ENCODE measurements around the gene PTGFR.

The PTGFR gene

GRCh38 chr1:78549891-78550290 lies 59.1 kb downstream of the PTGFR start:
- Histone ChIP-seq H3K36me3 (ENCODE audit: insufficient read depth, low read length) (no peaks in the 10 kb centered on the region), H3K4me2 (ENCODE audit: low read length) (no peak overlapping the region), H2AFZ (ENCODE audit: low read length) (no peak overlapping the region), H3K9ac (ENCODE audit: low read length) (no peak overlapping the region), H3F3A (ENCODE audit: insufficient read depth, low read length) (no peaks in the 10 kb centered on the region), H3K4me1 (ENCODE audit: insufficient read depth, low read length, severe bottlenecking) (no peaks in the 10 kb centered on the region), H3K9me3 (ENCODE audit: low read length) (no peaks in the 10 kb centered on the region), H3K9me2 (ENCODE audit: low read depth, low read length) (no peaks in the 10 kb centered on the region), H3K4me3 (ENCODE audit: low read depth, low read length, poor library complexity, severe bottlenecking) (no peak overlapping the region), H3K27me3 (ENCODE audit: insufficient read depth, low read length) (no peaks in the 10 kb centered on the region), H3K79me2 (ENCODE audit: insufficient read depth, low read length) (no peaks in the 10 kb centered on the region), H3K27ac (ENCODE audit: low read depth, low read length, poor library complexity, severe bottlenecking) (no peak overlapping the region), H4K20me1 (ENCODE audit: insufficient read depth, low read length) (no peaks in the 10 kb centered on the region)
- no peak for TF ChIP-seq CTCF (IDR thresholded peaks at IDR 0.05; ENCODE audit: low read length)

GRCh38 chr1:78553859-78554258 lies 63.1 kb downstream of the PTGFR start:
- no peak for TF ChIP-seq EZH2 (IDR thresholded peaks at IDR 0.05; ENCODE audit: borderline replicate concordance, low read length)
- peak; percentile 56 for TF ChIP-seq CTCF (IDR thresholded peaks at IDR 0.05; ENCODE audit: low read length)
- H3K9me2 ChIP-seq (ENCODE audit: low read depth, low read length), result no peaks in the 10 kb centered on the region
- no peaks in the 10 kb centered on the region for H3F3A ChIP-seq (ENCODE audit: insufficient read depth, low read length)
- H3K4me3 ChIP-seq (ENCODE audit: low read depth, low read length, poor library complexity, severe bottlenecking), result no peak overlapping the region
- H3K4me1 ChIP-seq (ENCODE audit: insufficient read depth, low read length, severe bottlenecking), result no peaks in the 10 kb centered on the region
- no peak overlapping the region for H3K4me2 ChIP-seq (ENCODE audit: low read length)
- no peak overlapping the region for H2AFZ ChIP-seq (ENCODE audit: low read length)
- H3K79me2 ChIP-seq (ENCODE audit: insufficient read depth, low read length), result no peaks in the 10 kb centered on the region
- H3K27ac ChIP-seq (ENCODE audit: low read depth, low read length, poor library complexity, severe bottlenecking), result no peak overlapping the region
- no peaks in the 10 kb centered on the region for H3K36me3 ChIP-seq (ENCODE audit: insufficient read depth, low read length)
- no peaks in the 10 kb centered on the region for H4K20me1 ChIP-seq (ENCODE audit: insufficient read depth, low read length)
- no peaks in the 10 kb centered on the region for H3K9me3 ChIP-seq (ENCODE audit: low read length)
- no peak overlapping the region for H3K9ac ChIP-seq (ENCODE audit: low read length)
- no peaks in the 10 kb centered on the region for H3K27me3 ChIP-seq (ENCODE audit: insufficient read depth, low read length)

GRCh38 chr1:78554840-78555239 lies 64.1 kb downstream of the PTGFR start:
- Histone ChIP-seq H3K4me3 (ENCODE audit: low read depth, low read length, poor library complexity, severe bottlenecking) (no peak overlapping the region), H3F3A (ENCODE audit: insufficient read depth, low read length) (no peaks in the 10 kb centered on the region), H3K27ac (ENCODE audit: low read depth, low read length, poor library complexity, severe bottlenecking) (no peak overlapping the region), H3K9me3 (ENCODE audit: low read length) (no peaks in the 10 kb centered on the region), H3K79me2 (ENCODE audit: insufficient read depth, low read length) (no peaks in the 10 kb centered on the region), H3K36me3 (ENCODE audit: insufficient read depth, low read length) (no peaks in the 10 kb centered on the region), H4K20me1 (ENCODE audit: insufficient read depth, low read length) (no peaks in the 10 kb centered on the region), H3K4me1 (ENCODE audit: insufficient read depth, low read length, severe bottlenecking) (no peaks in the 10 kb centered on the region), H3K4me2 (ENCODE audit: low read length) (no peak overlapping the region), H3K9me2 (ENCODE audit: low read depth, low read length) (no peaks in the 10 kb centered on the region), H3K9ac (ENCODE audit: low read length) (no peak overlapping the region), H2AFZ (ENCODE audit: low read length) (no peak overlapping the region), H3K27me3 (ENCODE audit: insufficient read depth, low read length) (no peaks in the 10 kb centered on the region)
- TF ChIP-seq EZH2 (IDR thresholded peaks at IDR 0.05; ENCODE audit: borderline replicate concordance, low read length) (no peak), CTCF (IDR thresholded peaks at IDR 0.05; ENCODE audit: low read length) (no peak)

All from OCI-LY1 (cell line).